Activated CD4-positive, CD25-positive, alpha-beta regulatory T cell treated with anti-CD3 and anti-CD28 coated beads, Interleukin-2, amount 50 U/mL, for 24 hours (primary cell): ENCODE data around the gene CNR2.
"Not testable (repeated sequence)": the region's sequence is repeated elsewhere in the genome, so short reads cannot be mapped to it uniquely, and the experiment has no call there.

ENCODE experiments used
- ATAC-seq, 2 donors: fragments of 150-1000 bp; cut with Tn5 transposase; one replicate each; pipeline ENCODE4 v1.10.0; 2021; ENCODE audit warnings: mild to moderate bottlenecking in 1 of 2, moderate library complexity in 1 of 2

CNR2 gene

DNA sequence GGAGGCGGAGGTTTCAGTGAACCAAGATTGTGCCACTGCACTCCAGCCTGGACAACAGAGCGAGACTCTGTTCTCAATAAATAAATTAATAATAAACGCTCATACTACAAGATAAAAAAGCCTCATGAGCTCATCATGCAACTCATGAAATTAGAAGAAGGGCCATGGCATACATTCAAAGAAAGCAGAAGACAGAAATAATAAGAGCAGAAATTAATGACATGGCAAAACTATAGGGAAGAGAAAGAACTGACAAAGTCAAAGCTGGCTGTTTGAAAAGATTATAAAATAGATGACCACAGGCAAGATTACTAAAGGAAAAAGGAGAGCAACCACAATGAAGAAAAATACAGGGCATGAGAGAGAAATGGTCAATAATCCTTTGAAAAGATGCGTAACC is 30.4 kb downstream of the CNR2 start:
- no peak for ATAC-seq

DNA sequence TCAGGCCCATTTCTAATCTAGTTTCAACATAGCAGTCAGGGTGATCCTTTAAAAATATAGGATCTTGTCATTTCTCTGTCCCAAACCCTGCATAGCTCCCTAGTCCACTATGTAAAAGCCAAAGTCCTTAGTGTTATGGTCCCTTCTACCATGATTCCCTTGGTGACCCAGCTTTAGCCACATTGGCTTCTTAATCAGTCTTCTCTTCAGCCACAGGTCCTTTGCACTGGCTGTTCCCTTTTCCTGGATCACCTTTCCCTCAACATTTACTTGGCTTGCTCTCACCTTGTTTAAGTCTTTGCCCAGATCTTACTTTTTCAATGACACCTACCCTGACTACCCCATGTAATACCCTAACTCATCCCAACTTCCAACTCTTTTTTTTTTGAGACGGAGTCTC is 33.4 kb downstream of the CNR2 start:
- ATAC-seq = no peak

DNA sequence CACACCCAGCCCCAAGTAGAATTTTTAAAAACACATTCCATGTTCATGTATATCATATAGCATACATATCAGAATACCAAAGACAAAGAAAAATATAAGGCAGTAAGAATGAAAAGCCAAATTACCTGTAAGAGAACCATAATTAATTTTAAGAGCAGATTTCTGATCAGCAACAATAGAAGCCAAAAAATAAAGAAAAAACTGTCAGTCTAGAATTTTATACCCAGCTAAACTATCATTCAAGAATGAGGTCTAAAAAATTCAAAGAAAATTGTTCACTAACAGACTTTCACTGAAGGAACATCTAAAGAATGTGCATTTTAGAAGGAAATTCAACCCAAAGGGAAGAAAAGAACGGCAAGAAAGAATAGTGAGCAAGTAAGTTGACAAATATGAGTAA is 34.5 kb downstream of the CNR2 start:
- ATAC-seq = no peak

DNA sequence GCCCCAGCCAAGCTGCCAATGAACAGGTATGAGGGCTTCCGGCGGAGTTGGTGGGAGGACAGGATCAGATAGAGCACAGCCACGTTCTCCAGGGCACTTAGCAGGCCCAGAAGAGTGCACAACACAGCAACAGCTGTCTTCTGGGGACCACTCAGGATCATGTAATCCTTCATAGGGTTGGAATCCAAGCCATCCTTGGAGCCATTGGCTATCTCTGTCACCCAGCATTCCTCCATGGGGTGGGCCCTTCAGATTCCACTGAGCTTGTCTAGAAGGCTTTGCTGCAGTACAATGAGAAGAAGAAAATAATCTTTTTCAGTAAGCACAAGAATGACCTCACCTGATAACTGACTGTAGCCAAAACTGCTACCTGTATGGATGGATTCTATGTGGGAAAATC is 37.8 kb downstream of the CNR2 start:
- ATAC-seq = no peak

DNA sequence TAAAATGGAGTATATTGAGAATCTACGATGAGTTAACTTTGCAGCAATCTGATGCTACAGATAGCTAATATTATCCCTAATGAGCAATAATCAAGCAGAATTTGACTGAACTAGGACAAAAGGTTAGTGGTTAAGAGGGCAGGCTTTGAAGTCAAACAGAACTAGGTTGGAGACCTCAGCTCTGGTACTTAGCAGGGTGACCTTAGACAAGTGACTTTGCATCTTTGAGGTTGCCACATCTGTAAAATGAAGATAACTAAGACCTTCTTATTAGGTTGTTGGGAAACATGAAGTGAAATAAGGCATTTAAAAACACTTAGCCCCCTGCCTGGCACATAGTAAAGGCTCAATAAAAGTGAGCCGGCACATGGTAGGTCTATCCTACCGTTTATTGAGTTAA is 40.7 kb downstream of the CNR2 start:
- no peak for ATAC-seq

DNA sequence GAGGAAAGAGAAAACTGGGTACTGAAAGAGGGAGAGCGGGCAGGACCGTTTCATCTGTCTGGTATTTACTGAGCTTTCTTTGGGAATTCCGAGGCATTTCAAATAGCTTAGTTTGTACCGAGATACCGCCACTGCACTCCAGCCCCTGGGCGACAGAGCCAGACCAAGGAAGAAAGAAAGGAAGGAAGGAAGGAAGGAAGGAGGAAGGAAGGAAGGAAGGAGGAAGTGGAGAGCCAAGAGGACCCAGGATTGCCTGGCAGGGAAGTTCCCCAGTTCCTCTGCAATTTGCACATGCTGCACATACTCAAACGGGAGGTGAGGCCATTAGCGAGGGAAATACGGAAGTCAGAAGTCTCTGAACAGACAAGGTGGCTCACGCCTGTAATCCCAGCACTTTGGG is 44.1 kb downstream of the CNR2 start:
- no peak for ATAC-seq

DNA sequence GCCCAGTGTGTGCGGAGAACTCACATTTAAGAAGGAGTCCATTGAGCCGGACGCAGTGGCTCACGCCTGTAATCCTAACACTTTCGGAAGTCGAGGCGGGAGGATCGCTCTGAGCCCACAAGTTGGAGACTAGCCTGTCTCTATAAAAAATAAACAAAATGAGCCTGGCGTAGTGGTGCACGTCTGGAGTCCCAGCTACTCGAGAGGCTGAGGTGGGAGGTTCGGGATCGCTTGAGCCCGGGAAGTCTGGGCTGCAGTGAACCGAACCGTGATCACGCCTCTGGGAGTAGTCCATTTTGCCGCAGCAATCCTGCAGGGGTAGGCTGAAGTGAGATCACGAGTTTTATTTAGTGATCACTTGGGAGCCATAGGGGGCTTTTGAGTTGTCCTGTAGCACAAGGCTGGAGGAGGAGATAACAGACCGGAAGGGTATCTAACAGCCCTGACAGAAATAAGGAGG is 44.6 kb downstream of the CNR2 start:
- no peak for ATAC-seq

DNA sequence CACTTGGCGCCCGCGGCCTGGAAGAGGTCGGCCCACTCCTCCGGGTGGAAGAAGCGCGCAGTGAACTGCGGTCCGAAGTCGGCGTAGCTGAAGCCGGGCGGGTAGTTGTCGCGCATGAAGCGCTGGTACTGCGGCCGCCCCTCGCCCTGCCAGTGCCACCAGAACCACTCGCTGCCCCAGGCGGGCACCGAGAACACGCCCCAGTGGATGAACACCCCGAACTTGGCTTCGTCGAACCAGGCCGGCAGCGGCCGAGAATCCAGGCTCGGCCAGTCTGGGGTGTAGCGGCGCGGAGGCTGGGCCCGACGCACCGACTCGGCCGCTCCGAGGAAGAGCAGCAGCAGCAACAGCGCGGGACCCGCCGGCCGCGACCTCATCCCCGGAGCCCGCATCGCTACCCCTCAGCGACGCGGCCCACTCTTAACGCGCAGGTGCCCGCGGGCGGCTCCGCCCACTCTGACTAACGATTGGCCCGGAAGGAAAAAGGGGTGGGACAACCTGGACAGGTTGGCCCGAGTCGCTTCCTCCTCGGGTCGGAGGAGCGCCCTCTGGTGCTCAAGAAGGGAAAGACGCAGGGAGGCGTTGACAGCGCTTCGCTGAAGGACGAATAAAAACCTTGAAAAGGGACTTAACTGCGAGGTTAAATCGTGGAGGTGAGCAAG is 45.1 kb downstream of the CNR2 start, which contains the start of gene FUCA1:
Gene FUCA1, minus strand, starts transcription at position 396 of the 662 bp plus-strand sequence. Its CDS starts 4 bp downstream, at position 392.
- ATAC-seq = peak; percentile 99

DNA sequence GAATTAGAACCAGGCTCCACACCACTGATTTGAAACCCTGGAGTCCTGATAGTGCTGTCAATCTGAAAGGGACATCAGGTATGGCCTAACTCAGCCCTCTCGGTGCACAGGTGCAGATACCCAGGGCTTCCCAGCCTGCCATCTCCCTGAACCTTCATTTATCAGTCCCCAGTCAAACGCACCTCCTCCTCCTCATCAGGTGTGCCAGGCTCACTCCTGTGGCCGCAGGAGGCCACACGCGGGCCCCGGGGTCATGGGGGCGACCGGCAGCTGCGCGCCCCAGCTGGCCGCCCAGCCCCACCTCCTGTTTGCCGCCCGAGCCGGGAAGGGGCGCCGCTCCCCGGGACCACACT is 45.6 kb downstream of the CNR2 start:
- ATAC-seq = no peak

DNA sequence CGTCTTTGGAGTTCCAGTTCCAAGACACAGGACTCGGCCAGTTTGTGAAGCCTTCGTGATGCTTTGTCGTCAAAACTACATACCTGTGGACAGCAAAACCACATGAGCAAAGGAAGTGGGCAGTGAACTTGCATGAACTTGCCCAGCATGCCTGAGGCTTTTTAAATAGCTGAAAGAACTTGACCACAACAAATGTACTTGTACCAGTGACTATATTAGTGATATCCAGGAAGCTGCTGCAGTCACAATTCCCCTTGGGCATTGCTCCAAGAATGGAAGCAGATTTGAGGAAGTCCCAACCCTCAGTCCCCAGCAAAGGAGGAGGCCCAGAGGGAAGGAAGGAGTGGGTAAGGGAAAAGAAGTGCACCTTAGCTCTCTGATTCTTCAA is 47.6 kb downstream of the CNR2 start:
- ATAC-seq = no peak

DNA sequence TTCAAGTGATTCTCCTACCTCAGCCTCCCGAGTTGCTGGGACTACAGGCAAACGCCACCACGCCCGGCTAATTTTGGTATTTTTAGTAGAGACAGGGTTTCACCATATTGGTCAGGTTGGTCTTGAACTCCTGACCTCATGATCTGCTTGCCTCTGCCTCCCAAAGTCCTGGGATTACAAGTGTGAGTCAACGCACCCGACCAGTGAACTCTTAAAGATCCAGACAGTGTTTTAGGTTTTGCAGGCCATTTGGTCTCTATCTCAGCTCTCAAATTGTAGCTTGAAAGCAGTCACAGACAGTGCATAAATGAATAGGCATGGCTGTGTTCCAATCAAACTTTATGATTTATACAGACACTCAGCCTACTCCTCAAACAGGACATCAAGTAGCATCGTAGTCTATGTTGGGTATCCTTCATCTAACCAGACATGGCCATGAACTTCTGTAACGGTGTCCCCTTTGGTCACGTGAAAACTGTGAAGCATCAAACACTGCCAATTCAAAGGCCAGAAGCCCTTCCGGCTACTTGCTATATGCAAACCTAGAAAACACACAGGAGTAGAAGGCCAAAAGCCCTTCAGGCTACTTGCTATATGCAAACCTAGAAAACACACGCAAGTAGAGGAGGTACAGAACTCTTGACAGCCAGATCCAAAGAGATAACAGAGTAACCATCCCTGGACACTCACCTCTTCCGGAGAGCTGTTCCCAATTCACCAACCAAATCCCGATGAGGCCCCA is 48.2 kb downstream of the CNR2 start:
- ATAC-seq = no peak

DNA sequence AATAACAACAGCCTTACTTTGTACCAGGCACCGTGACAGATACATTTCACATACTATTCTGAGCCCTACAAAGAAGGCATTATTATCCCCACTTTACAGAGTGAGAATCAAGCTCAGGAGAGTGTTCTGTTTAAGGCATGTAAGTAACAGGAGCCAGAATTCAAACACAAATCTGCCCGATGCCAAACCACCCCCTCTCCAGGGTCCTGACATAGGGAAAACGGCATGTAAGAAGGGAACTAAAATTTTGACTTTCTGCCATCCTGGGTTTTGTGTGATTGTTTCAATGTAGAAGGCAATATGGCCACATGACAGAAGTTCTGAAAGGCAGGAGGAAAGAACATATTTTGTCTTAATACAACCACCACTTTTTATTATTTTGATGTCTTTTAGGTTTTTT is 50.5 kb downstream of the CNR2 start:
- ATAC-seq = no peak

DNA sequence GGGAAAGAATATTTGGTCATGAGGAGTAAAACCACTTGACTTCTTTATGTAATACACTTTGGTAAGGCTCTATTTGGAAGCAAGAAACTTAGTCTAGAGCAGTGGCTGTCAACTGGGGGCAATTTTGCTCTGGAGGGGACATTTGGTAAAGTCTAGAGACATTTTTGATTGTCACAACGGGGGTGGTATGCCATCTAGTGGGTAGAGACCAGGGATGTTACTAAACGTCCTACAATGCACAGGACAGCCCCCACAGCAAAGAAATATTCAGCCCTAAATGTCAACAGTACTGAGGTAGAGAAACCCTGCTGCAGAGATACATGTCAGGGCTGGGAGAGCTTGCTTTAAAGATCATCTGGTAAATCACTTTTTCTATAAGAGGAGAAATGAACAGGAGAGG is 58.6 kb downstream of the CNR2 start:
- no peak for ATAC-seq

DNA sequence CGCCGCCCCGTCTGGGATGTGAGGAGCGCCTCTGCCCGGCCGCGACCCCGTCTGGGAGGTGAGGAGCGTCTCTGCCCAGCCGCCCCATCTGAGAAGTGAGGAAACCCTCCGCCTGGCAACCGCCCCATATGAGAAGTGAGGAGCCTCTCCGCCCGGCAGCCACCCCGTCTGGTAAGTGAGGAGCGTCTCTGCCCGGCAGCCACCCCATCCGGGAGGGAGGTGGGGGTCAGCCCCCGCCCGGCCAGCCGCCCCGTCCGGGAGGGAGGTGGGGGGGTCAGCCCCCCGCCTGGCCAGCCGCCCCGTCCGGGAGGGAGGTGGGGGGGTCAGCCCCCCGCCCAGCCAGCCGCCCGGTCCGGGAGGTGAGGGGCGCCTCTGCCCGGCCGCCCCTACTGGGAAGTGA is 60.0 kb downstream of the CNR2 start:
- ATAC-seq = not testable (repeated sequence)

DNA sequence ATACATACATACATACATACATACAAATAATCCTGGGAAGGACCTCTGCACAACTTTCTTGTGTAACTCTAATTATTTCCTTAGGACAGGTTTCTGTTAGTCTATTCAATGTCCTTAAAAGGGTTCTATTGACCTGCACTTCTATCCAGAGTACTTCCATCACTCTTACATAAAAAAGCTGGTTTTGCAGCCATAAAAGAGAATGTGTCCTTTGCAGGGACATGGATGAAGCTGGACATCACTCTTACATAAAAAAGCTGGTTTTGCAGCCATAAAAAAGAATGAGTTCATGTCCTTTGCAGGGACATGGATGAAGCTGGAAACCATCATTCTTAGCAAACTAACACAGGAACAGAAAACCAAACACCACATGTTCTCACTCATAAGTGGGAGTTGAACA is 61.8 kb downstream of the CNR2 start:
- ATAC-seq = not testable (repeated sequence)

DNA sequence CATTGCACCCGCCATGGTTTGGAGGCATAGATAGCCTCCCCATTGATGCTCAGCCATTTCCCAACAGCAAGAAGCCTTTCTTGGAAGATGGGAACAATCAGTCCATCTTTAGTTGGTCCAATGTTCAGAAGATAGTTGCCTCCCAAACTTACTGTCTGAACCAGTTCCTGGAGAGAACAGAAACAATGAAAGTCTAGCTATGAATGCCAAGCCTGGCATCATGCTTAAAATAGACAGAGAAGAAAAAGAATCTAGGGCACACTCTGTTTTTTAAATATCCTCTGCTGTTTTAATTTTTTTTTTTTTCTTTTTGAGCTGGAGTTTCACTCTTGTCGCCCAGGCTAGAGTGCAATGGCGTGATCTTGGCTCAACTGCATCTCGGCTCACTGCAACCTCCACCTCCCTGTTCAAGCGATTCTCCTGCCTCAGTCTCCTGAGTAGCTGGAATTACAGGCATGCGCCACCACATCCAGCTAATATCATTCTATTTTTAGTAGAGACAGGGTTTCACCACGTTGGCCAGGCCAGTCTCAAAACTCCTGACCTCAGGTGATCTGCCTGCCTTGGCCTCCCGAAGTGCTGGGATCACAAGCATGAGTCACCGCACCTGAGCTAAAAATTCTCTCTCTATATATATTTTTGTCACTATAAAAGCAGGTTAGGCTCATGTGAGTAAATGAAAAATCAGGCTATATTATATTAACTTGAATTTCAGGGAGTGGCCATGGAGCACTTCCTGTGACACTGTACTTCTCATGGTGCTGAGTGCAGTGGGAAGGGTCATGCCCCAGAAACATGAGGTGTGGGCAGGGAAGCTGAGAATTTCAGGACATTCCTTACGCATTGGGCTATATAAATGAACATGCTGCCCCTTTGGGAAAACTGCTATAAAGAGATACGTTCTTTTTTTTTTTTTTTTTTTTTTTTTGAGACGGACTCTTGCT is 64.2 kb downstream of the CNR2 start:
- ATAC-seq = no peak

DNA sequence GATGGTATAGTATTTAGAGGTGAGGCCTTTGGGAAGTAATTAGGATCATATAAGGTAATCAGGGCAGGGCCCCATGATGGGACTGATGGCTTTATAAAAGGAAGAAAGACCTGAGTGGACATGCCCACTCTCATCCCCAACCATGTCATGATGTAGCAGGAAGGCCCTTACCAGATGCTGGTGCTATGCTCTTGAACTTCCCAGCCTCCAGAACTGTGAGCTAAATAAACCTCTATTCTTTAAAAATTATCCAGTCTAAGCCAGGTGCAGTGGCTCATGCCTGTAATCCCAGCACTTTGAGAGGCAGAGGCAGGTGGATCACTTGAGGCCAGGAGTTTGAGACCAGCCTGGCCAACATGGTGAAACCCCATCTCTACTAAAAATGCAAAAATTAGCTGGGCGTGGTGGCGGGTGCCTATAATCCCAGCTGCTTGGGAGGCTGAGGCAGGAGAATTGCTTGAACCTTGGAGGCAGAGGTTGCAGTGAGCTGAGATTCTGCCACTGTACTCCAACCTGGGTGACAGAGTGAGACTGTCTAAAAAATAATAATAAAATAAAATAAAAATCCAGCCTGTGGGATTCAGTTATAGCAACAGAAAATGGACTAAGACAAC is 65.6 kb downstream of the CNR2 start:
- not testable (repeated sequence) for ATAC-seq

DNA sequence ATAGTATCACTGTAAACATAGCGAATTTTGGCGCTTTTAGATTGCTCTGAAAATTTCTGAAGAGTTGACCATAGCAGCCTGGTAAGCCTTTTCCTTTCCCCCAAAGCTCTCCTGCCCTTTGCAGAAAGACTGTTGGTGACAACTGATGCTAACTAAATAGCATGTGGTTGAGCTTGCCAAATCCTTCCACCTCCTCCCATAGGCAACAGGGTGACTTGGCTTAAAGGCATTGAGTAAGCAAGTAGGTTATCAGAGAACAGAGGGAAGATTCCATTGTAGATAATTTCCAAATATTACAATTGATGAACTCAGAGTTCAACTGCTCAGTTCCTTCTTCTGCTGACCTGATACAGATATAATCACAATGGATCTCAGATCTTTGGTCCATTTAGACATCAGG is 68.0 kb downstream of the CNR2 start:
- no peak for ATAC-seq

DNA sequence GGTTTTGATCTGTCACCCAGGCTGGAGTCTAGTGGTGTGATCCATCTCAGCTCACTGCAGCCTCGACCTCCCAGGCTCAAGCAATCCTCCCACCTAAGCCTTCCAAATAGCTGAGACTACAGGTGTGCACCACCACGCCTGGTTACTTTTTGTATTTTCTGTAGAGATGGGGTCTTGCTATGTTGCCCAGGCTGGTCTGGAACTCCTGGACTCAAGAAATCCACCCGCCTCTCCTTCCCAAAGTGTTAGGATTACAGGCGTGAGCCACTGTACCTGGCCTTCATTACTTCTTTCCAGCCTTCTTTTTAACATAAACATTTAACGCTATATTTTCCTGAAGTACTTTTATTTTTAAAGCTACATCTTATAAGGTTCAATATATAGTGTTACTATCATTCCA is 69.5 kb downstream of the CNR2 start:
- no peak for ATAC-seq

DNA sequence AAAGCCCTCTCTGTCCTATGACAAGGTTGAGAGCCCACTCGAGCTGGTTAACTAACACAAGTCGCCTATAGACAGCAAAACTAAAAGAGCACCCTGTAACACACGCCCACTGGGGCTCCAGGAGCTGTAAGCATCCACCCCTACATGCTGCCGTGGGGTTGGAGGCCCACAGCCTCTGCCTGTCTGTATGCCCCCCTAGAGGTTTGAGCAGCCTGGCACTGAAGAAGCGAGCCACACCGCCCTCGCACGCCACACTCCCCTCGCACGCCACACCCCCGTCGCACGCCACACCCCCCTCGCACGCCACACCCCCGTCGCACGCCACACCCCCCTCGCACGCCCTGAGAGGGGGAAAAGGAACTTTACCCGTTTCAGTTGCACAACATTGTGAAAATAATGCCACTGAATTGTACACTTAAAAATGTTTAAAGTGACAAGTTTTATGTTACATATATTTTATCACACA is 74.7 kb downstream of the CNR2 start:
- peak; percentile 98 to 99 for ATAC-seq

DNA sequence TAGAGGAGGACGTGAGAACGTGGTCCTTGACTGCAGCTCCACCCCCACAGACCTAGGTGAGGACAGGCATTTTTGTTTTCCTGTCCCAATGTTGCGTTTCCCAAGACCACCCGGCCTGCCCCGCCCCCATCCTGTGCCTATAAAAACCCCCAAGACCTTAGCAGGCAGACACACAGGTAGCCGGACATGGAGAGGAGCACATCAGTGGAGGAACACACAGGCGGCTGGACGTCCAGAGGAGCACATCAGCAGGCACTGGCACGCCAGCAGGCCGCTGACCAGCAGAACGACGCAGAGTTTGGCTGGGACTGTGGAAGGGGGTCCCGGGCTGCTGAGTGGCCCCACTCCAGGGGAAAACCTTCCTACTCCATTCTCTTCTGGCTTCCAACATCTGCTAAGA is 75.3 kb downstream of the CNR2 start:
- no peak for ATAC-seq

DNA sequence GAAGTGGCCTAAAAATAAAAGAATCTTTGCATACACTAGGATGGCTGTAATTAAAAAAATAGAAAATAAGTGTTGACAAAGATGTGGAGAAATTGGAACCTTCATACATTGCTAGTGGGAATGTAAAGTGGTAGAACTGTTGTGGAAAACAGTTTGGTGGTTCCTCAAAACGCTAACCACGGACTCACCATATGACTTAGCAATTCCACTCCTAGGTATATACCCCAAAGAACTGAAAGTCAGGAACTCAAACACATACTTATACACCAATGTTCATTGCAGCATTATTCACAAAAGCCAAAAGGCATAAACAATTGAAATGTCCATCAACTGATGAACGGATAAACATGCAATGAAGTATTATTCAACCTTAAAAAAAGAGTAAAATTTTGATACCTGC is 77.1 kb downstream of the CNR2 start:
- ATAC-seq = no peak

DNA sequence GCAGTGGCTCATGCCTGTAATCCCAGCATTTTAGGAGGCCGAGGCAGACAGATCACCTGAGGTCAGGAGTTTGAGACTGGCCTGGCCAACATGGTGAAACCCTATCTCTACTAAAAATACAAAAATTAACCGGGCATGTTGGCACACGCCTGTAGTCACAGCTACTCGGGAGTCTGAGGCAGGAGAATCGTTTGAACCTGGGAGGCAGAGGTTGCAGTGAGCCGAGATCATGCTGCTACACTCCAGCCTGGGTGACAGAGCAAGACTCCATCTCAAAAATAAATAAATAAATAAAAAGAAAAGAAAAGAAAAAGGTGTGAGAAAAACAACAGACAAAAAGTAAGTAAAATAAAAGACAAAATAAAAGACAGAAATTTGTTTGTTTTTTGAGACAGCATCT is 79.0 kb downstream of the CNR2 start:
- ATAC-seq = not testable (repeated sequence)
